ENCODE data around the gene ZNF18.

Gene ZNF18

GRCh38 chr17:12035673-12036072 is 38.4 kb upstream of the ZNF18 start:
- no peak for DNase-seq (ENCODE audit: extremely low spot score)
- ChIA-PET POLR2A (no interaction called here), CTCF (no interaction called here)
- TF ChIP-seq, protein P1, sequence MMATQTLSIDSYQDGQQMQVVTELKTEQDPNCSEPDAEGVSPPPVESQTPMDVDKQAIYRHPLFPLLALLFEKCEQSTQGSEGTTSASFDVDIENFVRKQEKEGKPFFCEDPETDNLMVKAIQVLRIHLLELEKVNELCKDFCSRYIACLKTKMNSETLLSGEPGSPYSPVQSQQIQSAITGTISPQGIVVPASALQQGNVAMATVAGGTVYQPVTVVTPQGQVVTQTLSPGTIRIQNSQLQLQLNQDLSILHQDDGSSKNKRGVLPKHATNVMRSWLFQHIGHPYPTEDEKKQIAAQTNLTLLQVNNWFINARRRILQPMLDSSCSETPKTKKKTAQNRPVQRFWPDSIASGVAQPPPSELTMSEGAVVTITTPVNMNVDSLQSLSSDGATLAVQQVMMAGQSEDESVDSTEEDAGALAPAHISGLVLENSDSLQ (IDR thresholded peaks at IDR 0.05): peak; percentile 60; the same call in 1 of the 2 replicates
- no peak for TF ChIP-seq FOXK2 (IDR thresholded peaks at IDR 0.05)

DNA sequence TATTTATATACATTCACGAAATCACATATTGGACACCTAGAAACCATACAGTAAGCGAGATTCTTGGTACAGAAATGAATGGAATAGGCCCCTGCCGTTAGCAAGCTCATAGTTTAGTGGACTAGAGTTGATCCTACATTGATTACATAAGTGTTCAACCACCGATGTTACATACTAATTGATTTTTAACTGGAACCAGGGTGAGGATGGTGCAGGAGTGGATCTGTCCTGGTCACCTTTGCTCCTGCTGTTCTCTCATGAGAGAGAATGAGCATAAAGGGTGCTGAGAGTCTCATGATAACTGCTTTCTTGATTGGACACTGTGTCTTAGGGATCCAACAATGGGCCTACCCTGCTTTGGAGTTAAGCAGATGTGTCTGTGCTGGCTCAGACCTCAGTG is 37.3 kb upstream of the ZNF18 start:
- ChIA-PET POLR2A (no interaction called here), CTCF (no interaction called here)

GRCh38 chr17:12028611-12029010 is 31.3 kb upstream of the ZNF18 start:
- CTCF ChIA-PET: no interaction called here
- POLR2A ChIA-PET: interaction anchor here (1.7 kb wide), 1 partner anchor 31 kb away, joined by 4 read pairs; the partner anchor contains the start of gene ZNF18
- TF ChIP-seq FOXM1 (IDR thresholded peaks at IDR 0.05; ENCODE audit: borderline replicate concordance) (no peak), ZNF384 (IDR thresholded peaks at IDR 0.05) (no peak), FOXK2 (IDR thresholded peaks at IDR 0.05) (no peak), ELF4 (IDR thresholded peaks at IDR 0.05) (no peak), L3MBTL2 (conservative IDR thresholded peaks at IDR 0.05) (no peak), HDGF (IDR thresholded peaks at IDR 0.05; ENCODE audit: borderline replicate concordance) (no peak), ARNT (IDR thresholded peaks at IDR 0.05) (no peak), TARDBP (IDR thresholded peaks at IDR 0.05) (no peak), SP1 (IDR thresholded peaks at IDR 0.05) (no peak), SUZ12 (IDR thresholded peaks at IDR 0.05) (no peak)
- TF ChIP-seq, protein P1 (IDR thresholded peaks at IDR 0.05): no peak
- DNase-seq (ENCODE audit: extremely low spot score): no peak

More for the DNA sequence above, 37.3 kb upstream of the ZNF18 start:
- TF ChIP-seq FOXK2 (IDR thresholded peaks at IDR 0.05): no peak
- no peak for TF ChIP-seq ZNF384 (IDR thresholded peaks at IDR 0.05)
- no peak for TF ChIP-seq FOXM1 (IDR thresholded peaks at IDR 0.05; ENCODE audit: borderline replicate concordance)
- no peak for TF ChIP-seq L3MBTL2 (conservative IDR thresholded peaks at IDR 0.05)
- no peak for TF ChIP-seq FOXA1 (IDR thresholded peaks at IDR 0.05)
- no peak for TF ChIP-seq TARDBP (IDR thresholded peaks at IDR 0.05)
- no peak for TF ChIP-seq SP1 (IDR thresholded peaks at IDR 0.05)
- no peak for TF ChIP-seq CTBP1 (IDR thresholded peaks at IDR 0.05; ENCODE audit: borderline replicate concordance)
- DNase-seq (ENCODE audit: extremely low spot score): no peak

GRCh38 chr17:12027658-12028057 is 30.4 kb upstream of the ZNF18 start:
- POLR2A ChIA-PET: interaction anchor here (1.7 kb wide), 1 partner anchor 30 kb away, joined by 4 read pairs; the partner anchor contains the start of gene ZNF18

DNA sequence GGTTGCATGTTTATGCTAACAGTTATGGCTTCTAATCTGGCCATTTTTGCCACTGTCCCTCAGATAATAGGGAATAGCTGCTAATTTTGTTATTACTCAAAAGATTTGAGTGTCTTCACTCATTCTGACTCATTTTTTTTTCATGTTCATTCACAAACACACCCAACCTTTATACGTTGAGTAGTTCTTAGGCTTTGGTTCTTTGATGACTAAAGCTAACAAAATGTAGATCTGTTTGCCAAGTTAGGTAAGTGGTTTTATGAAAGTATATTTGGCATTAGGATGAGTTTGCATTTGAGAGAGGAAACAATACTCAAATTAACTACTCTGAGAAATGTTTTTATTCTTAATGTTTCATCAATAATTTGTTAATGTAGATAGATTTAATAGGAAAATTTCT is 27.1 kb upstream of the ZNF18 start:
- no peak for DNase-seq (ENCODE audit: extremely low spot score)
- ChIA-PET POLR2A (interaction anchor here (6.8 kb wide), 1 partner anchor 27 kb away, joined by 88 read pairs; the partner anchor contains the start of gene ZNF18), CTCF (interaction anchor here (1.1 kb wide), 1 partner anchor 27 kb away, joined by 3 read pairs; the partner anchor contains the start of gene ZNF18)

More at GRCh38 chr17:12027658-12028057, 30.4 kb upstream of the ZNF18 start:
- CTCF ChIA-PET: no interaction called here
- TF ChIP-seq CTBP1 (IDR thresholded peaks at IDR 0.05; ENCODE audit: borderline replicate concordance) (no peak), ELF4 (IDR thresholded peaks at IDR 0.05) (no peak), L3MBTL2 (conservative IDR thresholded peaks at IDR 0.05) (no peak), LEF1 (IDR thresholded peaks at IDR 0.05; ENCODE audit: borderline replicate concordance) (no peak), HDGF (IDR thresholded peaks at IDR 0.05; ENCODE audit: borderline replicate concordance) (no peak), BHLHE40 (IDR thresholded peaks at IDR 0.05; ENCODE audit: borderline replicate concordance) (no peak), SP1 (IDR thresholded peaks at IDR 0.05) (no peak), ARNT (IDR thresholded peaks at IDR 0.05) (no peak), TARDBP (IDR thresholded peaks at IDR 0.05) (no peak), ZNF384 (IDR thresholded peaks at IDR 0.05) (no peak), SUZ12 (IDR thresholded peaks at IDR 0.05) (no peak)
- TF ChIP-seq, protein P1 (IDR thresholded peaks at IDR 0.05): no peak
- no peak for DNase-seq (ENCODE audit: extremely low spot score)

GRCh38 chr17:12022310-12022709 is 25.0 kb upstream of the ZNF18 start:
- CTCF ChIA-PET: interaction anchor here (1.4 kb wide), 1 partner anchor 14 kb away, joined by 4 read pairs; no protein-coding TSS in a partner anchor

More for the DNA sequence above, 27.1 kb upstream of the ZNF18 start:
- TF ChIP-seq L3MBTL2 (conservative IDR thresholded peaks at IDR 0.05): no peak
- no peak for TF ChIP-seq NFRKB (IDR thresholded peaks at IDR 0.05)

More at GRCh38 chr17:12022310-12022709, 25.0 kb upstream of the ZNF18 start:
- DNase-seq (ENCODE audit: extremely low spot score): no peak
- POLR2A ChIA-PET: interaction anchor here (0.8 to 6.8 kb wide), 4 partner anchors 8 to 25 kb away, joined by 3 to 88 read pairs (median 3); partner anchors contain the start of gene ZNF18
- TF ChIP-seq SP1 (IDR thresholded peaks at IDR 0.05) (no peak), HDGF (IDR thresholded peaks at IDR 0.05; ENCODE audit: borderline replicate concordance) (no peak), CTBP1 (IDR thresholded peaks at IDR 0.05; ENCODE audit: borderline replicate concordance) (no peak)
- TF ChIP-seq, protein P1 (IDR thresholded peaks at IDR 0.05): peak; percentile 74

Data from HEK293T (cell line).